Effector CD8-positive, alpha-beta T cell (primary cell): ENCODE data around the gene APBA1.

Experiments
- DNase-seq: peaks from one replicate; lab custom pipeline; 2025; lab: John Stamatoyannopoulos, UW

Gene APBA1

GRCh38 chr9:69472101-69472620 lies 200.0 kb downstream of the APBA1 start:
- no peak for DNase-seq

GRCh38 chr9:69471433-69471832 lies 200.7 kb downstream of the APBA1 start:
- no peak for DNase-seq

- no peak for DNase-seq
Measured at GRCh38 chr9:69470186-69470977, 201.8 kb downstream of the APBA1 start.

GRCh38 chr9:69469136-69469535 lies 203.0 kb downstream of the APBA1 start:
- no peak for DNase-seq

- no peak for DNase-seq
Measured at GRCh38 chr9:69468380-69468779, 203.8 kb downstream of the APBA1 start.

GRCh38 chr9:69466151-69466550 lies 206.0 kb downstream of the APBA1 start:
- DNase-seq, result no peak

GRCh38 chr9:69465473-69465872 lies 206.7 kb downstream of the APBA1 start:
- no peak for DNase-seq

- DNase-seq, result no peak
Measured at GRCh38 chr9:69463497-69464068, 208.6 kb downstream of the APBA1 start.

- no peak for DNase-seq
Measured at GRCh38 chr9:69462394-69462793, 209.8 kb downstream of the APBA1 start.

GRCh38 chr9:69461103-69461887 lies 210.9 kb downstream of the APBA1 start:
- no peak for DNase-seq

GRCh38 chr9:69460012-69460411 lies 212.2 kb downstream of the APBA1 start:
- no peak for DNase-seq

- no peak for DNase-seq
Measured at GRCh38 chr9:69458176-69458575, 214.0 kb downstream of the APBA1 start.

GRCh38 chr9:69456201-69456600 lies 216.0 kb downstream of the APBA1 start:
- DNase-seq, result no peak

- no peak for DNase-seq
Measured at GRCh38 chr9:69455311-69455710, 216.9 kb downstream of the APBA1 start.

GRCh38 chr9:69454321-69454720 lies 217.8 kb downstream of the APBA1 start:
- no peak for DNase-seq

- DNase-seq, result no peak
Measured at GRCh38 chr9:69453746-69454145, 218.4 kb downstream of the APBA1 start.

GRCh38 chr9:69452110-69452782 lies 219.9 kb downstream of the APBA1 start:
- no peak for DNase-seq

GRCh38 chr9:69446496-69446895 lies 225.7 kb downstream of the APBA1 start:
- DNase-seq, result no peak

GRCh38 chr9:69445251-69445650 lies 226.9 kb downstream of the APBA1 start:
- no peak for DNase-seq

GRCh38 chr9:69444791-69445190 lies 227.4 kb downstream of the APBA1 start:
- no peak for DNase-seq

GRCh38 chr9:69444021-69444420 lies 228.2 kb downstream of the APBA1 start:
- no peak for DNase-seq

GRCh38 chr9:69443178-69443577 lies 229.0 kb downstream of the APBA1 start:
- no peak for DNase-seq
